GM19351 (cell line): ENCODE results near the gene BTBD2.

ENCODE experiments used
- ATAC-seq: cut with Tn5 transposase; IDR thresholded peaks from one replicate; pipeline ENCODE4 v1.9.1; 2021; ENCODE audit warnings: mild to moderate bottlenecking, moderate library complexity; ENCODE audit not compliant: unreplicated experiment

Gene BTBD2

DNA sequence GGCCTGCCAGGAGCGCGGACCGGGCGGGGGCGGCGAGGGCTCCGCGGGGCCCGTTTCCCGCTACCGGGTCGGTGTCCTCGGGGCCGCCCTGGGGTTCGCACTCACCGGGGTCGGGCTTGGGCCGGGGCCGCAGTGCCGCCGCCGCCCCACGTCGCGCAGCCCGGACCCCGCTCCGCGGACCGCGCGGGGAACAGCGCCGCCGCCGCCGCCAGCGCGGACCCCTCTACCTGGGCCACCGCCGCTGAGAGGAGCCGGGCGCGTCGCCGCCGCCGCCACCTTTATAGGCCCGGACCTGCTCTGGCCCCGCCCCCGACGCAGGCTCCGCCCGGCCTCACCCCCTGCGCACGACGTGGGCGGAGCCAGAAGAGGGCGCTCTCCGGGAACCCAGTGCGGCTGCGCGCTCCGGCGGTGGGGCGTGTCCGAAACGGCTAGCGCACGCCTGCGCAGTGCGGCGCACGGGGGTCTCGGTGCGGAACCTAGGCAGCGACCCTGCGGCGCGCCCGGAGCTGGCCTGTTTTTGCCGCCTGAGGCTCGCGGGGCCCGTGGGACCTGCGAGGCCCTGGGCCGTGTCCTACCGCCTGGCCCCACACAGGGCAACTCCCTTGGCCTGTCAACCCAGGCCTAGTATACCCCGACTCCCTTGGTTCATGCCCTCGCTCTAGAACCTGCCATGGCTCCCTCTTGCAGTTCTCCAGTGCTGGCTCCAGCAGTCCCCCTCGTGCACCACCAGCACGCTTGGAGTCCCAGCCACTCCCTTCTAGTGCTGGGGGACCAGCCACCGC is 35.7 kb upstream of the BTBD2 start, which contains the start of gene MKNK2:
Gene MKNK2 (minus strand): TSS at position 254 of the 782 bp plus-strand sequence. CDS start 393 bp downstream, outside the sequence.
- ATAC-seq, result peak; percentile 42

DNA sequence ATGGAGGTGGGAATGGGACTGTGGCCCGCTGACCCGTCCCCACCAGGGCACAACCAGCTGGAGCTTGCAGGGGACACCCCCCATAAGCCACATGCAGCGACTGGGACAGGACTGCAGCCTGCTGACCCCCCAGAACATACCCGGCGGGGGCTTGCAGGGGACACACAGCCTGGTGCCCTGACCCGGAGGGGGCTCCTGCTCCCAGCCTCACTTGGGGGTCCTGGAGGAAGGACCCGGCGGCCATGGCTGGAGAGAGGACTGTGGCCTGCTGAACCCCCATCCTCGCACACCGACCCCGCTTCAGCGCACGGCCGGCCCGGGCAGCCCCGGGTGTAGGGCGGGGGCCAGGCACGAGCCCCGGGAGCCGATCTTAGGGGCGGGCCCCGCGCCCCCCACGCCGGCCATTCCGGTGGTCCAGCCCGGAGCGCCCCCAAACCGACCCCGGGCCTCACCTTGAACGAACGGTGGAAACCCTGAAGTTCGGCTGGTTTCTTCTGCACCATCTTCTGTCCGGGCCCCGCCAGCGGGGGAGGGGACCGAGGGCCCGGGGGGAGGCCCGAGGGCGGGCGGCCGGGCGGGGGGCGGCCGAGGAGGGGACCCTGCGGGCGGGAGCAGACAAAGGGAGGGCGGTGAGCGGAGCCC is 35.0 kb upstream of the BTBD2 start:
- no peak for ATAC-seq

DNA sequence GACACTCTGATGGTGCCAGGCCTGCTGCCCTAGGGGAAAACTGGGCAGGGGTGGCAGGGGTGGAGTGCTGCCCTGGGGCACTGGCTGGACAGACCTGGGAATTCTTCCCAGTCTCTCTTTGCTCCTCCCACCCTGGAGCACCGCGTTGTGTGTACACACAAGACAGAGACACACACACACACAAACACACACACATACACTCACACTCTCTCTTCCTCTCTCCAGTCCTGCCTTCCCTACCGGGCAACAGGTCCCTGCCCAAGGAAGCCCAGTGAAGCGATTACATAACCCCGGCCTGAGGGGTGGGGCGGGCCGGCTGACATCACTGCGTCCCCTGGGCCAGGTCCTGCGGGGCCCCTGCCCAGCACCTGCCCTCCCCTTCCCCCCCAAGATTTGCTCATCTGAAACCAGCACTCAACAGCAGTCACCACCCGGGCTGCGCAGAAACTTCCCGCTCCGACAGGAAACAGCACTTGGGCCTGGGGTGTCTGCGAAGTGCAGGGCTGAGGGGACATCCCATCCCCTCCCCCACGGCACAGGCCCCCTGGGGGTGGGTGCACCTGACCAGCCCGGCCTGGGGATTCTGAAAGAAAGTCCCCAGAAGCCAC is 34.3 kb upstream of the BTBD2 start:
- no peak for ATAC-seq

DNA sequence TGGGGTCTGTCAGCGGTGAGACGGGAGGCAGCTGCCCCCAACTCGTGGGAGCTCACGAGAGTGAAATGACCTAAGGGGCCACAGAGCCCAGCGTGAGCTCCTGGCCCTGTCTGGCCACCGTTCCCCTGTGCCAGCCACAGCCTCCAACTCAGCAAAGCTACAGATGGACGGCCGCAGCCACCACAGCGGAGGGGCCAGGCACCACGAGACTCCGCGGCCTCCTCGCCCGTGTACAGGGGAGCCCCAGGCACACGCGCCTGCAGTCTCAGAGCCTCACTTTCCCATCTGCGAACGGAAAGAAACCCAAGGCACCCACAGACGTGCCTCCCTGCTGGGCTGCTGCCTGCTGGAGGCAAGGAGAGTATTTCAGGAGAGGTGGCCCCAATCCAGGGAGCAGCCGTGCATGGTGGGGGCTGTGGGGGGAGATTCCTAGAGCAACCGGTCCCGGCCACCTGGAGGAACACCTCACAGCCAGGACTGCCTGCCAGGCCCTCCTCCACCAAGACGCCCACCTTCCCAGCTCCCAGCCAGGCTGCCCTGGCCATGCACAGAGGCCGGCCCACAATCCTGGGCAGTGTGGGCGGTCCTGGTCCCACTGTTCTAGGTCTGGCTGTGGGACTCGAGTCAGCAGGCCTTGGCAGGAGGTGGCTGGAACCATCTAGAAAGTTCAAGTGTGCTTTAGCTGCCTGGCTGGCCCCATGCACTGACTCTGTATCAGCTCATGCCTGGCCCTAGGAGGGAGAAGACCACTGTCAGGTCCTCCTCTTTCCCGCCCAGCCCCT is 33.6 kb upstream of the BTBD2 start:
- ATAC-seq, result no peak

DNA sequence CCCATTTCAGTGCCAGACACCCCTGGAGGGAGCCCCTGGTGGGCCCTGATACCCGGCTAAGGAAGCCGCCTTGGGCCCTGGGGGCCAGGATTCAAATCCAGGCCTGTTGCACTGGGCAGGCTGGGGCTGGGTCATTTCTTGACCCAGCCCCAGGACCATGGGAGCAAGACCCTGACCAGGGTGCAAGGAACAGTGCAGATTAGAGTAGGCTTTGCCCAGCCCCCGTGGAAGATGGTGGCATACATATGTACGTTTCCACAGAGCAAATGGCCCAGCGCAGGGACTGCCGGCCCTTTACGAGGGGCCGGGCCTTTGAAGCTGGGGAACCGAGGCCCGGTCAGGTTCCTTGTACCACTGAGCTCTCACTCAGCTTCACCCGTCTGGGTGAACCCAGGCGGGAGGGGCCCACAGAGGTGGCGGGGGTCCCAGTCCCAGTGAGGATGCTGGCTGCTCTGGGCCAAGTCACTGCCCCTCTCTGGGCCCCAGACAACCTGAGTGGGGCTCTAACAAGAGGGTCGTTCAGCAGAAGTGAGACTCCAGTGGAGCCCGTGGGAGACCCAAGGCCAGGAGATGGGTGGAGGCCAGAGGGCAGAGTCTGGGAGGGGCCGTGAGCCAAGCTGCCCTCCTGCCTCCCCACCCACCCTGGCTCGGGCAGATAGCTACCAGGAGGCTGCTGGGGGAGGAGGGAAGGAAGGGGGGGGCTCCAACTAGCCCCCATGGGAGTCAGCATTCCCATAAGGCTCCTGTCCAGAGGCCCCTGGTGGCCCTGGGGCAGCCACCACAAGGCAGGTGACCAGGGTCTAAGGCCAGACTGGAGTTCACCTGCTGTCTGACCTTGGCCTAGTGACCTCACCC is 32.8 kb upstream of the BTBD2 start:
- no peak for ATAC-seq

DNA sequence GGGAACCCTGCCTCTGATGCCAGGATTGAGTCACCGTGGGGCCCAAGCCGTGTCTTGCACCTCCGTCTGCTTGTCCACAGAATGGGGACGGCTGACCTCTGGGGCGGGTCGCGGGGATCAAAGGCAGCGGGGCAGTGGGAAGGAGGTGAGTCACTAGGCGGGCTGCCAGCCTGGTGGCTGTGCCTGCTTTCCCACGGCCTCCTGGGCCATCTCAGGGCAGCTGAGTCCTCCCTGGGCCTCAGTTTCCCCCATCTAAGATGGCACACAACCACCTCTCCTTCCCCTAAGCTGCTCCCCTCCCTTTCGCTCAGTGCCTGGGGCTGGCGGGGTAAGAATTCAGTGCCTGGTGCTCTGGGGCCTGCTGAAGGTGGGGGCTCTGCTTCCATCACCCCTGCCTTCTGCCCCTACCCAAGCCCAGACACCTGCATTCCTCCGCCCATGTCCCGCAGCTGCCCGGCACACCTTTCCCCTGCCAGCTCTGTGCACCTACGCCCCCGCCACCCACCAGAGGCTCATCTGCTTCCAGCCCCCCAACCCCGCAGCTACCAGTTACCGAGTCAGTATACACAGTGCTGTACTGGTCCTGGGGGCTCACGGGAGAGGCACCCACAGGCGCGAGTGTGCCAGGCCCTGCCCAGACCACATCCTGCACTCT is 32.1 kb upstream of the BTBD2 start:
- ATAC-seq, result no peak

DNA sequence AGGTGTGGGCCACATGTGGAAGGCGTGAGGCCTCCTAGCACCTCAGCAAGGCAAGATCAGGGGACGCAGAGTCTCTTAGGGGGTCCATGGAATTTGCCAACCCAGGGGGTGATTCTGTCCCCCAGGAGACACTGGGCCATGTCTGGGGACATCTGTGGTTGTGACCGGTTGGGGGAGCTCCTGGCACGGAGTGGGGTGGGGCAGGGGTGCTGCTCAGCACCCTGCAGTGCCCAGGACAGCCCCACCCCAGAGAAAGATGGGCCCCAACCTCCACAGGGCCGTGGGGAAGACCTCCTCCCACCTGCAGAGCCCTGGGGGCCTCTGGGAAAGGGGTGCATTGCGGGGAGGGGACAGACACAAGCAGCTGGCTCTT is 31.5 kb upstream of the BTBD2 start:
- no peak for ATAC-seq

DNA sequence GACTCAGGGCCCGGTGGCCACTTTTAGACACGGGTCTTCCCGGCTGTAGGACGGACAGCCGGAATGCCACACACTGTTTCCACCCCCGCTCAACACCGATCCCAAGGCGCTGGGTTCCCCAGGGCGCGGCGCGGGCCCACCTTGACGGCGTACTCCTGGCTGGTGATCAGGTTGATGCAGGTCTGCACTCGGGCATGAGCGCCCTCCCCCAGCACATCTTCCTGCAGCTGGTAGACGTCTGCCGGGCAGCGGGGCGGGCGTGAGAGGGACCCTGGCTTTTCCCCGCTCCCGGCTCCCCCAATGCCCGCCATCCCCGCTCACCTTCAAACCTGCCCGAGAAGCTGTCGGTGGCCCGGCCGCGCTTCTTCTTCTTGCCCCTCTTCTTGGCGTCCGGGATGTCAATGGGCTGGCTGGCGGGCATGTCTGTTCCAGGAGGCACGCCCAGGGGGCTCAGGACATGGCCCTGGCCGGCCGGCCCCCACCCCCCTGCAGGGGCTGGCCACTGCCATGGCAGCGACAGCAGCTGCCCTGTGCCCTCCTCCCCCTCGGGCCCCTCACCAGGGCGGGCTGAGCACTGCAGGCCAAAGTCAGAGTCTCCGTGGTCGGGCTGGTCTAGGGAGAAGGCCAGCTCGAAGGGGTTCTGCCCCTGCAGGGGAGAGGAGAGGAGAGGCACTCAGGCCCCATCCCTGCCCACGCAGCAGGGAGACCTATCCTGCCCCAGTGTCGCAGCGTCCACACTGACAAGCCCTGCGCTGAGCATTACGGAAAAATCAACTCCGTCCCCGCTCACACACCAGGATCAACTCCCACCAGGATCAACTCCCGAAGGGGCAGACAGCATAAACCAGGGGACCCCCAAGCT is 30.8 kb upstream of the BTBD2 start:
- no peak for ATAC-seq

DNA sequence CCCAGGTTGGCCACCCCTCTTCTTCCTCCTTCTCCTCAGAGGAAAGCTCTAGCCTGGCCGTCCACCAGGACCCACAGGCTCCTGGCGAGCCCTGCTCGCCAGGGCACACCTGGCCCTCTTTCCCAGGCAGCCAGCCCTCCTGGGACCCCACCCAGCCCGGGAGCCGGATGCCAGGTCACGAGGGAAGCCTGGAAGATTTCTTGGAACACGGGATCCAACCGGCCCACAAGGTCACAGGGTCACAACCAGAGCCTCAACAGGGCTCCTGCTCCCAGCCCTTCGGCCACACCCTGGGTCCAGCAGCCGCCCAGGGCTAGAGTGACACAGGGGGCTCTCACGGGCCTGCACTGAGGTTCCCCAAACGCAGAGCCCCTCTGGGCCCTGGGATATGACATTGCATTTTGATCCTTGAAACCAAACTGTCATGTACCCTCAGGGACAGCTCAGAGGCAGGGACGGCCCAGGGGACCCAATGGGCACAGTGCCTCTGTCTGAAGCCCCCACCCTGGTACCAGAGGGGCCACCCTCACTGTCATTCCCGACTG is 30.1 kb upstream of the BTBD2 start:
- ATAC-seq, result no peak

DNA sequence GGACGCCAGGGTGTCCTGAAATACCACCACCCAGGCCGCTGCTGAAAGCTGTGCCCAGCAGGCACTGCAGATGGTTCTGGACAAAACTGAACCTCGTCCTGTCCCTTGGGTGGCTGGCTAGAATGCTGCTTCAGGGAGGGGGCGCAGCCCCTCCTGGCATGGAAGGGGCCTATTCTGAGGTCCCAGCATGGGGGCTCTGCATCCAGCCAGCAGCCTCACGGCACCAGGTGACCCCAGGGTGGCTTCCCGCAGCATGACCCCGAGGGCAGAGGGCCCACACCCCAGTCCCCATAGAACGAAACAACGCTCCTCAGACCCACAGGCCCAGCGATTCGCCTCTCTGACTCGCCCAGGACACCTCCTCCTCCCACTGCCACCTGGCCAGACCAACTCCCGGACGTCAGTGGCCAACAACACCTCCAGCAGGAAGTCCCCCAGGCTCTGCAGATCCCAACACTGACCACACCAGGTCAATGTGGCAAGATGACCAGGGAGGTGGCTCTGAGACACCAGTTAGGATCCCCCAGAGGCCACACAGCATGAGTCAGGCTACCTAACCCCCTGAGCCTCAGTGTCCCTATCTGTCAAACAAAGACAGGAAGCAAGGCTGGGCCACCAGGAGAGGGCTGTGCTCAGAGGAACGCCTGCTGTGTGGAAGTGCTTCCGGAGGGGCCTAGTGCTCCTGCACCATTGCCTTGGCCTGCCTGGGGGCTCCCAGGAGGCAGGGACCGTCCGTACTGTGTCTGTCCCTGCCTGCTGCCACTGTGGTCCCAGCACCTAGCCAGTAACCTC is 29.4 kb upstream of the BTBD2 start:
- no peak for ATAC-seq

DNA sequence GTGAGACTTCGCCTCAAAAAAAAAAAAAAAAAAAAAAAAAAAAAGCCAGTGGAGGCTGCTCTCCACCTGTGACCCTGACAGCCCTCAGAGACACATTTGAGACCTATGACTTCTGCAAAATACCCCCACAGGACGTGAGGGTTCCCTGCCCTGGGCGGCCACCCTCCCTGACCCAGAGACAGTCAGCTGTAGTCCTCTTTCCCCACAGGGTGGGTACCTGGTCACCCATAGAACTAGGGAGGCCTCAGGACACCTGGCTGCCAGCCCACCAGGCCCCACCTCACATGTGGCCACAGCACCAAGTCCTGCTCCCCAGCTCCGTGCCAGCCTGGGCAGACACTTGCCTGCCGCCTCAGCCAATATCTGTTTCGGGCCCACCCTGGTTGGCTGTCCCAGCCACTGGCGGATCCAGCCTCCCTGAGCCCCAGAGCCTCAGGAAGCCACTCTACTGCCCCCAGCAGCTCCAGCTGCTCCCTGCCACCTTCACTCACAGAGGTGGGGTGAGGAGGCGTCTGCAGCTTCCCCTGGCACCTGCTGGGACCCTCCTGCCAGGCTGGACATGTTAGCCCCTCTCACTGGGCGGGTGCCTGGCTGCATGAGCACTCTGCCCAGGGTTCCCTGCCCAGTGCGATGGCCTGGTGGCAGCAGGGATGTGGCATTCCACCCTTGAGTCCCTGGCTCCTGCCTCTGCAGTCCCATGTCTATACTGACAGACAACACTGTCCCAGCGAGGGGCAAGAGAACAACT is 28.6 kb upstream of the BTBD2 start:
- no peak for ATAC-seq

DNA sequence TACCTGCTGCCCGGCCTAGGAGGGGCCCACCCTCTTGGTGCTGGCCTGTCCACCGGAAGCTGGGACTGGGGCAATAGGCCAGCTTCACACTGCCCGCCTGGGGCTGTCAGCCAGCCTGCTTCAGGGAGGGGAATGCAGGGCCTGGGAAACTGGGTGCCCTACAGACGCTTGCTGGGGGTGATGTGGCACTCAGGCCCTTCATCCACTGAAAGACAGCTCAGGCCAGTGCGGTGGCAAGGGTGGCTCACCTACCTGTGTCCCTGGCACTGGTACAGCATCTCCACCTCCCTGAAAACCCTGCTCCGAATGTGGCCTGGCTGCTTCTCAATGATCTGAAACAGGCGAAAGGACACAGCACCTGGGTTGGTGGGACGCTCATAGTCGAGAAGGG is 27.7 kb upstream of the BTBD2 start:
- no peak for ATAC-seq

DNA sequence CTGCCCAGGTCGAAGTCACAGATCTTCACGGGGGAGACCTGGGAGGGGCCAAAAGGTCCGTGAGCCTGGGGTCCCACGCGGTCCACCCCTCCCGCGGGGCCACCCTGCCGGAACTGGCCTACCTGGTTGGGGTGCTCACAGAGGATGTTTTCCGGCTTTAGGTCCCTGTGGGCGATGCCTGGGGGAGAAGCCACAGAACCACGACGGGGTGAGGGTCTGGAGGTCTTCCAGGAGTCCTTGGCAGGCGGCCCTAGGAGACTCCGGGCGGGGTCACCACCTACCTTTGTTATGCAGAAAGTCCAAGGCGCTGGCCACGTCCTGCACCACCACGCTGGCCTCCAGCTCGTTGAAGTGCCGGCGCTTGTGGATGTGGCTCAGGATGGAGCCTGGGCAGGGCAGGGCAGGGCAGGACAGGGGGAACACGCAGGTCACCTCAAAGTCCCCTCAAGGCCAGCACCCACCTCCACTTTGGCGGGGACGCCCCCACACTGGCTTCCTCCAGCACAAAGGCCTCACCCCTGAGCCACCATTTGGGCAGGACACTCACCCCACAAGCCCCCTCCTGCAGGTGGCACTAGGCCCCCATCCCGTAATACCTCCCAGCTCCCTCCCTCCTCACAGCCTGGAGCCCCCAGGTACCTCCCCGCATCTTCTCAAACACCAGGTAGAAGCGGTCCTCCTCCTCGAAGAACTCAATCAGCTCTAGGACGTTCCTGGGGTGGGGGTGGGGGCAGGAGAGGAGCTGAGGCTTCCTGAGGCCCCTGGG is 27.2 kb upstream of the BTBD2 start:
- no peak for ATAC-seq

DNA sequence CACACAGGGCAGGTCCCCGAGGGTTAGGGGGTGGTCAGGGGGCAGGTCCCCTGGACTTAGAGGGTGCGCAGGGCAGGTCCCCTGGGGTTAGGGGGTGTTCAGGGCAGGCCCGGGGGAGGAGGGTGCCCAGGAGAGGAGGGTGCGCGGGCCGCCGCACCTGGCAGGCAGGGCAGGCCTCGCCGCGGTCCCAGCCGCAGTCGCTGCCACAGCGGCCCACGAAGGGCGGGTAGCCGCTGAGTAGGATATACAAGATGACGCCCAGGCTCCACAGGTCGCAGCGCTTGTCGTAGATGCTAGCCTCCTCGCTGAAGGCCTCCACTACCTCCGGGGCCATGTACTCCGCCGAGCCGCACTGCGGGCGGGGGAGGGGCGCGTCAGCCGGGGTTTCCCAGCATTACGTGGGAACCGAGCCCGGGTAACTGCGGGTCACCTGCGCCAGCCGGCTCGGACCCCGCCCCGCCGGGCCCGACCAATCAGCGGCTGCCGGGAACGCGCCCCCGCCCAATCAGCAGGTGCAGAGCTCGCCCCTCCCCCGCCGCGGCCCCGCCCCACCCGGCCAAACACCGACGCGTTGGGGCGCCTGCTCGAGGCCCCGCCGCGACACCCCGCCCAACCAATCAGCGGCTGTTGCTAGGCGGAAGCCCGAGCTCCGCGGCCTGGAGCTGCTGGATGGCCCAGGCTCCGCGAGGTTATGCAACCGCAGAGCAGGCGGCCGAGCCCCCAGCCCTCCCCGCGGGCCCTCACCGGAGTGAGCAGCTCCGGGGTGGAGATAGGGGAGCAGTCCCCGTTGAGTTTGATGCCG is 26.4 kb upstream of the BTBD2 start:
- peak; percentile 81 for ATAC-seq

DNA sequence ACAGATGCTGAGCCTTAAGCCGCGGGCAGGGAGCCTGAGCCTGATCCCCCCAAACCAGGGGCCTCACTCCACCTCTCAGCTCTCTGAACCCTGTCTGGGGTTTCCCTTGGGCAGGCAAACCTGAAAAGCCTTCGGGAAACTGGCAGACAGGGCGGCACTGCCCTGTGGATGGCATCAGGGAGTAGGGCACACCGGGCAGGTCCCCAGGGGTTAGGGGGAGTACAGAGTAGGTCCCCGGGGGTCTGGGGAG is 25.8 kb upstream of the BTBD2 start:
- ATAC-seq, result no peak
